HepG2 (cell line): ENCODE results near the gene GSTCD. TPM values are rescaled to one million over a fixed set of nuclear protein-coding genes. Genes with fewer than 3 reads are reported as not detected.

ENCODE experiments used
- E2F5 ChIP-seq: sonication (generic); formaldehyde crosslinking; conservative IDR thresholded peaks from 2 replicates; pipeline ENCODE4 v1.4.0; 2020; ENCODE audit warnings: missing genetic modification reagents
- GABPB1 ChIP-seq: IDR thresholded peaks from 2 replicates; pipeline ENCODE4 v1.6.1; 2016; ENCODE audit warnings: mild to moderate bottlenecking, missing genetic modification reagents, moderate library complexity, missing compliant biosample characterization
- MLXIP ChIP-seq: sonication (generic); formaldehyde crosslinking; IDR thresholded peaks from 2 replicates; pipeline ENCODE4 v1.9.0; 2021; ENCODE audit warnings: missing genetic modification reagents, borderline replicate concordance
- THAP9 ChIP-seq: sonication (generic); formaldehyde crosslinking; IDR thresholded peaks from 2 replicates; pipeline ENCODE4; 2020; ENCODE audit warnings: missing genetic modification reagents, mild to moderate bottlenecking, borderline replicate concordance
- ZBED4 ChIP-seq: sonication (generic); formaldehyde crosslinking; IDR thresholded peaks from 2 replicates; pipeline ENCODE4 v1.4.0; 2020; ENCODE audit warnings: missing genetic modification reagents, borderline replicate concordance
- ZNF292 ChIP-seq: sonication (generic); formaldehyde crosslinking; IDR thresholded peaks from 2 replicates; pipeline ENCODE4 v1.8.1; 2022; ENCODE audit warnings: mild to moderate bottlenecking, low read depth, missing genetic modification reagents, borderline replicate concordance
- ZNF513 ChIP-seq: sonication (generic); formaldehyde crosslinking; conservative IDR thresholded peaks from 2 replicates; pipeline ENCODE4 v1.5.0; 2020; ENCODE audit warnings: missing genetic modification reagents
- ZXDC ChIP-seq: sonication (generic); formaldehyde crosslinking; IDR thresholded peaks from 2 replicates; pipeline ENCODE4 v1.5.0; 2020; ENCODE audit warnings: mild to moderate bottlenecking, missing genetic modification reagents
- polyA plus RNA-seq, 8 experiments: library from polyadenylated mRNA; depleted of rRNA in 3 of 8; stranded (reverse) in 7 of 8; unstranded in 1 of 8; fragments of >200 nt; fragmentation: Illumina TruSeq in 4 of 8; extraction: Trizol in 4 of 8; gene quantifications; 2 replicates each; pipeline versions ENCODE4 v1.2.1 to v1.2.3, GENCODE V29; 2011 to 2016; ENCODE audit warnings: low read depth in 4 of 8, missing spikeins in 1 of 8, mixed read lengths in 1 of 8; ENCODE audit not compliant: insufficient read depth in 1 of 8
- total RNA-seq, 5 experiments: library from RNA; depleted of rRNA; stranded (reverse); fragments of >200 nt; fragmentation: Illumina TruSeq; extraction: Trizol; gene quantifications; 2 replicates each; pipeline ENCODE4 v1.2.3, GENCODE V29; 2016; ENCODE audit warnings: low read depth in 1 of 5

Gene GSTCD
- total and polyA plus RNA-seq, 2 of the 13 experiments (the other 11 are each of a cell fraction or from before 2014, with no cell fraction given) = 7.9 to 30.8 TPM

GRCh38 chr4:105708181-105709080 is at the start of gene GSTCD, which contains the start of gene INTS12 (continued):
- TF ChIP-seq ZXDC = peak; percentile 88
- peak; percentile 87 for TF ChIP-seq ZBED4 (CRISPR knock-in tag)
- TF ChIP-seq ZNF292 (CRISPR knock-in tag) = peak; percentile 49
- no peak for TF ChIP-seq ZNF513 (CRISPR knock-in tag)
- peak; percentile 96 for TF ChIP-seq THAP9
- TF ChIP-seq GABPB1 (CRISPR knock-in tag) = peak; percentile 100
- TF ChIP-seq MLXIP (CRISPR knock-in tag) = no peak
- TF ChIP-seq E2F5 (CRISPR knock-in tag) = peak; percentile 93
